Astrocyte (in vitro differentiated cells and primary cell): ENCODE measurements around the gene MAP1B. TPM values are rescaled to one million over a fixed set of nuclear protein-coding genes. Genes with fewer than 3 reads are reported as not detected.

Source experiments
- DNase-seq: peaks from one replicate; pipeline ENCODE4 v3.0.0-alpha.2; 2010; ENCODE audit warnings: low read depth
- FAIRE-seq: peaks from 2 replicates; lab custom pipeline; 2011; peaks lifted over from hg19 to GRCh38; lab: Jason Lieb, UNC
- H2AFZ ChIP-seq: 2 replicates; pipeline ENCODE4 v1.6.0; 2012; ENCODE audit warnings: low read depth, low read length, inconsistent platforms
- H3K27ac ChIP-seq: 2 replicates; pipeline ENCODE4 v1.5.1; 2011; ENCODE audit warnings: low read depth, low read length, inconsistent platforms
- H3K27me3 ChIP-seq: 2 replicates; pipeline ENCODE4 v1.6.0; 2011; ENCODE audit warnings: low read length, inconsistent platforms; ENCODE audit not compliant: insufficient read depth
- H3K36me3 ChIP-seq: 2 replicates; pipeline ENCODE4 v1.5.1; 2011; ENCODE audit warnings: low read length, inconsistent platforms; ENCODE audit not compliant: insufficient read depth
- H3K4me1 ChIP-seq: 2 replicates; pipeline ENCODE4 v1.5.1; 2011; ENCODE audit warnings: low read length, inconsistent platforms; ENCODE audit not compliant: insufficient read depth
- H3K4me2 ChIP-seq: 2 replicates; pipeline ENCODE4 v1.6.0; 2012; ENCODE audit warnings: low read length, inconsistent platforms
- H3K4me3 ChIP-seq: 2 replicates; pipeline ENCODE4 v1.5.1; 2011; ENCODE audit warnings: low read depth, mild to moderate bottlenecking, low read length, inconsistent platforms; ENCODE audit not compliant: insufficient read depth
- H3K79me2 ChIP-seq: 2 replicates; pipeline ENCODE4 v1.6.0; 2012; ENCODE audit warnings: mild to moderate bottlenecking, low read length, inconsistent platforms; ENCODE audit not compliant: insufficient read depth
- H3K9ac ChIP-seq: 2 replicates; pipeline ENCODE4 v1.6.0; 2012; ENCODE audit warnings: mild to moderate bottlenecking, low read length, inconsistent platforms
- H3K9me3 ChIP-seq: 2 replicates; pipeline ENCODE4 v1.5.1; 2012; ENCODE audit warnings: low read depth, mild to moderate bottlenecking, low read length, inconsistent platforms; ENCODE audit not compliant: insufficient read depth
- H4K20me1 ChIP-seq: 2 replicates; pipeline ENCODE4 v1.6.0; 2012; ENCODE audit warnings: low read length, inconsistent platforms; ENCODE audit not compliant: insufficient read depth
- H3K27ac Mint-ChIP-seq: one replicate; pipeline ENCODE4 v1.8.0; 2021; ENCODE audit warnings: mild to moderate bottlenecking, mixed read lengths; ENCODE audit not compliant: unreplicated experiment
- H3K27me3 Mint-ChIP-seq: one replicate; pipeline ENCODE4 v1.8.0; 2021; ENCODE audit warnings: low read depth, mixed read lengths; ENCODE audit not compliant: unreplicated experiment
- H3K36me3 Mint-ChIP-seq: one replicate; pipeline ENCODE4 v1.8.0; 2021; ENCODE audit warnings: low read depth, mixed read lengths; ENCODE audit not compliant: unreplicated experiment
- H3K4me1 Mint-ChIP-seq: one replicate; pipeline ENCODE4 v1.8.0; 2021; ENCODE audit warnings: low read depth, mixed read lengths; ENCODE audit not compliant: unreplicated experiment
- H3K4me3 Mint-ChIP-seq: one replicate; pipeline ENCODE4 v1.8.0; 2021; ENCODE audit warnings: mild to moderate bottlenecking, moderate library complexity, mixed read lengths; ENCODE audit not compliant: unreplicated experiment
- H3K9me3 Mint-ChIP-seq: one replicate; pipeline ENCODE4 v1.8.0; 2021; ENCODE audit warnings: mild to moderate bottlenecking, mixed read lengths; ENCODE audit not compliant: unreplicated experiment
- EZH2 ChIP-seq: IDR thresholded peaks from 2 replicates; pipeline ENCODE4 v1.6.1; 2012; ENCODE audit warnings: mild to moderate bottlenecking, low read length, inconsistent platforms; ENCODE audit not compliant: insufficient read depth
- total RNA-seq: library from RNA; stranded (reverse); gene quantifications from 2 replicates; pipeline ENCODE4 v1.2.1, GENCODE V29; 2021
- TF ChIP-seq, protein P1 (sequence below): IDR thresholded peaks from 2 replicates; pipeline ENCODE4 v1.5.1; 2011; ENCODE audit warnings: low read depth, mild to moderate bottlenecking, inconsistent platforms, low read length, moderate library complexity; ENCODE audit not compliant: insufficient read depth

The MAP1B gene
- total RNA-seq, 1 donor from 2014 or later = 476 TPM

DNA sequence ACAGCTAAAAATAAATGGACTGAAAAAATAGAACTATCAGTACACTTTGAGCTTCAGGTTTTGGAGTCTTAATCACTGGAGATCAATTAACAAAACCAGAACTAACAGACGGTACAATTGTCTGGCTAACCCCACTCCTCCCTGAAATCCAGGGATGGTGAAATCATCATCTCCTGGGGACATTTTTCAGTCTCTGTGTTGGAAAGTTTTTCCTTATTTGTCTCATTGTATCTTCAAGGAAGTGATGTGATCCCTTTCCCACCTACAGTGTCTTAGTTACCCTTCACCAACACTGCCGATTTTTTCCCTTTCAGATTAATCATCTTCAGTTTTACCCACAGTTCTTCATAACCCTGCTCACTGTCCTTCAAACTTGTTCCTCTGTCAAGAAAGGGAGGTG lies 81.9 kb downstream of the MAP1B start:
- H4K20me1 ChIP-seq = peaks cover 83% of the 10 kb centered on the region
- no peak overlapping the region for H3K27ac ChIP-seq
- DNase-seq (no peak), FAIRE-seq (no peak)
- H3K4me1 ChIP-seq = peaks cover 6% of the 10 kb centered on the region
- H3K79me2 ChIP-seq = peaks cover 93% of the 10 kb centered on the region
- H3K27me3 ChIP-seq = no peaks in the 10 kb centered on the region
- H2AFZ ChIP-seq = no peak overlapping the region
- TF ChIP-seq EZH2 = no peak
- TF ChIP-seq, protein P1, sequence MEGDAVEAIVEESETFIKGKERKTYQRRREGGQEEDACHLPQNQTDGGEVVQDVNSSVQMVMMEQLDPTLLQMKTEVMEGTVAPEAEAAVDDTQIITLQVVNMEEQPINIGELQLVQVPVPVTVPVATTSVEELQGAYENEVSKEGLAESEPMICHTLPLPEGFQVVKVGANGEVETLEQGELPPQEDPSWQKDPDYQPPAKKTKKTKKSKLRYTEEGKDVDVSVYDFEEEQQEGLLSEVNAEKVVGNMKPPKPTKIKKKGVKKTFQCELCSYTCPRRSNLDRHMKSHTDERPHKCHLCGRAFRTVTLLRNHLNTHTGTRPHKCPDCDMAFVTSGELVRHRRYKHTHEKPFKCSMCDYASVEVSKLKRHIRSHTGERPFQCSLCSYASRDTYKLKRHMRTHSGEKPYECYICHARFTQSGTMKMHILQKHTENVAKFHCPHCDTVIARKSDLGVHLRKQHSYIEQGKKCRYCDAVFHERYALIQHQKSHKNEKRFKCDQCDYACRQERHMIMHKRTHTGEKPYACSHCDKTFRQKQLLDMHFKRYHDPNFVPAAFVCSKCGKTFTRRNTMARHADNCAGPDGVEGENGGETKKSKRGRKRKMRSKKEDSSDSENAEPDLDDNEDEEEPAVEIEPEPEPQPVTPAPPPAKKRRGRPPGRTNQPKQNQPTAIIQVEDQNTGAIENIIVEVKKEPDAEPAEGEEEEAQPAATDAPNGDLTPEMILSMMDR = no peak
- Mint-ChIP-seq H3K9me3 (peaks cover 5% of the 10 kb centered on the region), H3K4me1 (peaks cover 52% of the 10 kb centered on the region), H3K36me3 (peaks cover 61% of the 10 kb centered on the region), H3K27me3 (no peaks in the 10 kb centered on the region), H3K27ac (peak overlapping the region; percentile 82), H3K4me3 (no peak overlapping the region)
- no peak overlapping the region for H3K4me2 ChIP-seq
- H3K36me3 ChIP-seq = peaks cover 80% of the 10 kb centered on the region
- no peaks in the 10 kb centered on the region for H3K9me3 ChIP-seq
- H3K4me3 ChIP-seq = no peak overlapping the region
- H3K9ac ChIP-seq = no peak overlapping the region

GRCh38 chr5:72191404-72191803 lies 84.1 kb downstream of the MAP1B start:
- H3K4me2 ChIP-seq = no peak overlapping the region
- Mint-ChIP-seq H3K27me3 (no peaks in the 10 kb centered on the region), H3K9me3 (peaks cover 5% of the 10 kb centered on the region), H3K27ac (peak overlapping the region; percentile 34), H3K4me3 (no peak overlapping the region), H3K4me1 (peaks cover 45% of the 10 kb centered on the region), H3K36me3 (peaks cover 62% of the 10 kb centered on the region)
- no peak overlapping the region for H2AFZ ChIP-seq
- peaks cover 90% of the 10 kb centered on the region for H4K20me1 ChIP-seq
- H3K27ac ChIP-seq = no peak overlapping the region
- TF ChIP-seq, protein P1 = no peak
- no peak for TF ChIP-seq EZH2
- no peaks in the 10 kb centered on the region for H3K27me3 ChIP-seq
- FAIRE-seq (no peak), DNase-seq (no peak)
- no peak overlapping the region for H3K9ac ChIP-seq
- H3K4me1 ChIP-seq = peaks cover 3% of the 10 kb centered on the region
- peaks cover 83% of the 10 kb centered on the region for H3K36me3 ChIP-seq
- no peaks in the 10 kb centered on the region for H3K9me3 ChIP-seq
- H3K4me3 ChIP-seq = no peak overlapping the region
- peaks cover 94% of the 10 kb centered on the region for H3K79me2 ChIP-seq

- DNase-seq (no peak), FAIRE-seq (no peak)
- TF ChIP-seq, protein P1 = no peak
- TF ChIP-seq EZH2 = no peak
- Histone ChIP-seq H4K20me1 (peaks cover 95% of the 10 kb centered on the region), H3K9ac (no peak overlapping the region), H3K4me2 (no peak overlapping the region), H3K9me3 (no peaks in the 10 kb centered on the region), H2AFZ (no peak overlapping the region), H3K79me2 (peaks cover 95% of the 10 kb centered on the region), H3K4me3 (no peak overlapping the region), H3K27me3 (no peaks in the 10 kb centered on the region), H3K4me1 (no peaks in the 10 kb centered on the region), H3K27ac (no peak overlapping the region), H3K36me3 (peaks cover 91% of the 10 kb centered on the region)
- Mint-ChIP-seq H3K4me3 (no peak overlapping the region), H3K36me3 (peaks cover 72% of the 10 kb centered on the region), H3K27ac (no peak overlapping the region), H3K4me1 (peaks cover 25% of the 10 kb centered on the region), H3K9me3 (peaks cover 4% of the 10 kb centered on the region), H3K27me3 (no peaks in the 10 kb centered on the region)
Observed at GRCh38 chr5:72194846-72195245, 87.6 kb downstream of the MAP1B start.
